Calu3 (cell line): ENCODE results near the gene ATP5MC3. TPM values are rescaled to one million over a fixed set of nuclear protein-coding genes. Genes with fewer than 3 reads are reported as not detected.

Source experiments
- BruUV-seq: library from RNA; stranded (reverse); fragments of 400-500 nt; replicated peaks from 2 replicates; lab custom pipeline; 2021; lab: Mats Ljungman, UMichigan
- CTCF ChIA-PET: fragments of 300-600 bp; sonication (Branson Sonifier 250); formaldehyde crosslinking; loops from one replicate; lab custom pipeline; 2022; ENCODE audit warnings: antibody characterized with exemption; lab: Charles Lee
- DNase-seq: peaks from one replicate; pipeline ENCODE4 v3.0.0; 2022
- H3K27ac Mint-ChIP-seq: one replicate; pipeline ENCODE4 v1.8.0; 2022; ENCODE audit warnings: mixed read lengths; ENCODE audit not compliant: unreplicated experiment
- H3K27me3 Mint-ChIP-seq: one replicate; pipeline ENCODE4 v1.8.0; 2022; ENCODE audit warnings: mixed read lengths; ENCODE audit not compliant: unreplicated experiment
- H3K36me3 Mint-ChIP-seq: one replicate; pipeline ENCODE4 v1.8.0; 2022; ENCODE audit warnings: mild to moderate bottlenecking, moderate library complexity, mixed read lengths; ENCODE audit not compliant: insufficient read depth, unreplicated experiment
- H3K4me1 Mint-ChIP-seq: one replicate; pipeline ENCODE4 v1.8.0; 2022; ENCODE audit warnings: mild to moderate bottlenecking, low read depth, mixed read lengths; ENCODE audit not compliant: unreplicated experiment
- H3K4me3 Mint-ChIP-seq: one replicate; pipeline ENCODE4 v1.8.0; 2022; ENCODE audit warnings: mild to moderate bottlenecking, low read depth, moderate library complexity, mixed read lengths; ENCODE audit not compliant: unreplicated experiment
- H3K9me3 Mint-ChIP-seq: one replicate; pipeline ENCODE4 v1.8.0; 2022; ENCODE audit warnings: low read depth, mixed read lengths; ENCODE audit not compliant: unreplicated experiment
- intact Hi-C: fragments of 100-400 bp; cut with micrococcal nuclease; formaldehyde crosslinking; loops from one replicate; pipeline ENCODE4 v1.10.0; 2022; ENCODE audit not compliant: unreplicated experiment
- total RNA-seq: library from RNA; stranded (reverse); gene quantifications from 2 replicates; pipeline ENCODE4 v1.2.3, GENCODE V29; 2022
- TF ChIP-seq, protein P1 (sequence below): fragments of 200-600 bp; IDR thresholded peaks from one replicate; pipeline ENCODE4 v1.8.0; 2022; ENCODE audit warnings: antibody characterized with exemption; ENCODE audit not compliant: unreplicated experiment

The ATP5MC3 gene
- total RNA-seq, 1 experiment from 2014 or later, result 225 TPM

DNA sequence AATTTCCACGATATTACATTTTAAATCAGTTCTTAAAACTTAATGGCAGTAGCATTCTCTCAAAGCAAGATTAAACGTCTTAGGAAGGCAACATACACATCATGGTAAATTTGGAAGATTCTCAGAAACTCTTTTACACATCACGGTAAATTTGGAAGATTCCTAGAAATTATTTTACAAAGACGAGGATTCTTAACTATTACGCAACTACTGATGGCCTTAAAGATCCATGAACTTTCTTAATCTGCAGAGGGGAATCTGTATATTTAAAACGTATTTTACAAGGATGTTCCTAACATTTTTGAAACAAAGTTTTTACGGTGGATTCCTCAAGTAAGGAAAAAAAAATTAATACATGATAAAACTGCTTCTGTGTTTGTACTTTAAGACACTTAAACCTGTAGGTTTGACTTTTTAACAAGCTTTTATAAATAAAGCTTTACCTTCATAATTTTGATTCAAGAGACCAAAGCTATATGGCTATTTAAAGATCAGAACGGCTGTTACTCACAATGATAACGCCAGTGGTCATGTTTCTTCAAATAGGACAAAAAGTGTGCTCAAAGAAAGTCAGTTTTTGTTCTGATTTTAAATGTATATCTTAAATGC is 15.2 kb downstream of the ATP5MC3 start:
- CTCF ChIA-PET, result interaction anchor here (0.7 kb wide), 2 partner anchors 72 to 82 kb away, joined by 3 to 4 read pairs; no protein-coding TSS in a partner anchor

DNA sequence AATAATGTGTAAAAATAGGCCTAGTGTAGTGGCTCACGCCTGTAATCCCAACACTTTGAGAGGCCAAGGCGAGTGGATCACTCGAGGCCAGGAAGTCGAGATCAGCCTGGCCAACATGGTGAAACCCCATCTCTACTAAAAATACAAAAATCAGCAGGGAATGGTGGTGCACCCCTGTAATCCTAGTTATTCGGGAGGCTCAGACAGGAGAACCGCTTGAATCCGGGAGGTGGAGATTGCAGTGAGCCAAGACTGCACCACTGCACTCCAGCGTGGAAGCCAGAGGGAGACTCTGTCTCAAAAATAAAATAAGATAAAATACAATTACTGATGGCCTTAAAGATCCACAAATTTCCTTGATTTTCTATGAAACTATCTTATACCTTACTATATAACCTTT is 17.3 kb downstream of the ATP5MC3 start:
- Mint-ChIP-seq H3K27ac (no peak overlapping the region), H3K4me1 (no peaks in the 10 kb centered on the region), H3K4me3 (no peak overlapping the region), H3K9me3 (no peaks in the 10 kb centered on the region), H3K36me3 (peaks cover 21% of the 10 kb centered on the region), H3K27me3 (no peaks in the 10 kb centered on the region)
- CTCF ChIA-PET, result no interaction called here
- BruUV-seq, result no TSS peak
- TF ChIP-seq, protein P1, sequence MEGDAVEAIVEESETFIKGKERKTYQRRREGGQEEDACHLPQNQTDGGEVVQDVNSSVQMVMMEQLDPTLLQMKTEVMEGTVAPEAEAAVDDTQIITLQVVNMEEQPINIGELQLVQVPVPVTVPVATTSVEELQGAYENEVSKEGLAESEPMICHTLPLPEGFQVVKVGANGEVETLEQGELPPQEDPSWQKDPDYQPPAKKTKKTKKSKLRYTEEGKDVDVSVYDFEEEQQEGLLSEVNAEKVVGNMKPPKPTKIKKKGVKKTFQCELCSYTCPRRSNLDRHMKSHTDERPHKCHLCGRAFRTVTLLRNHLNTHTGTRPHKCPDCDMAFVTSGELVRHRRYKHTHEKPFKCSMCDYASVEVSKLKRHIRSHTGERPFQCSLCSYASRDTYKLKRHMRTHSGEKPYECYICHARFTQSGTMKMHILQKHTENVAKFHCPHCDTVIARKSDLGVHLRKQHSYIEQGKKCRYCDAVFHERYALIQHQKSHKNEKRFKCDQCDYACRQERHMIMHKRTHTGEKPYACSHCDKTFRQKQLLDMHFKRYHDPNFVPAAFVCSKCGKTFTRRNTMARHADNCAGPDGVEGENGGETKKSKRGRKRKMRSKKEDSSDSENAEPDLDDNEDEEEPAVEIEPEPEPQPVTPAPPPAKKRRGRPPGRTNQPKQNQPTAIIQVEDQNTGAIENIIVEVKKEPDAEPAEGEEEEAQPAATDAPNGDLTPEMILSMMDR, result no peak
- no peak for DNase-seq
- intact Hi-C loops, result no loop called here

More for the DNA sequence above, 15.2 kb downstream of the ATP5MC3 start:
- Mint-ChIP-seq H3K36me3 (peaks cover 21% of the 10 kb centered on the region), H3K9me3 (no peaks in the 10 kb centered on the region), H3K4me1 (no peaks in the 10 kb centered on the region), H3K27me3 (no peaks in the 10 kb centered on the region), H3K4me3 (peak overlapping the region; percentile 94), H3K27ac (peak overlapping the region; percentile 93)
- intact Hi-C loops, result loop anchor here (5.0 kb wide), 1 partner anchor 54 kb away; no protein-coding TSS in a partner anchor
- no peak for DNase-seq
- BruUV-seq, result no TSS peak
- TF ChIP-seq, protein P1, result no peak

DNA sequence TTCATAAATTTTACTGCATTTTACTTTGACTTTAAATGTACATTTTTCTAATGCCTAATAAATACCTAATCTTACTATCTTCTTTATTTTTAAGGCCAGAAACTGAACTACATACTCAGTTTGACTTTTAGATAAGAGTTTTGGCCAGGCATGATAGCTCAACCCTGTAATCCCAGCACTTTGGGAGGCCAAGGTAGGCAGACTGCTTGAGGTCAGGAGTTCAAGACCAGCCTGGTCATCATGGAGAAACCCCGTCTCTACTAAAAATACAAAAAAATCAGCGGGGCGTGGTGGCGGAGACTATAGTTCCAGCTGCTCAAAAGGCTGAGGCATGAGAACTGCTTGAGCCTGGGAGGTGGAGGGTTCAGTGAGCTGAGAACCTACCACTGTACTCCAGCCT is 22.6 kb downstream of the ATP5MC3 start:
- BruUV-seq, result no TSS peak
- Mint-ChIP-seq H3K36me3 (no peaks in the 10 kb centered on the region), H3K27me3 (no peaks in the 10 kb centered on the region), H3K9me3 (no peaks in the 10 kb centered on the region), H3K27ac (no peak overlapping the region), H3K4me3 (no peak overlapping the region), H3K4me1 (peaks cover 11% of the 10 kb centered on the region)
- CTCF ChIA-PET, result no interaction called here
- no peak for DNase-seq
- TF ChIP-seq, protein P1, result no peak
- intact Hi-C loops, result no loop called here

DNA sequence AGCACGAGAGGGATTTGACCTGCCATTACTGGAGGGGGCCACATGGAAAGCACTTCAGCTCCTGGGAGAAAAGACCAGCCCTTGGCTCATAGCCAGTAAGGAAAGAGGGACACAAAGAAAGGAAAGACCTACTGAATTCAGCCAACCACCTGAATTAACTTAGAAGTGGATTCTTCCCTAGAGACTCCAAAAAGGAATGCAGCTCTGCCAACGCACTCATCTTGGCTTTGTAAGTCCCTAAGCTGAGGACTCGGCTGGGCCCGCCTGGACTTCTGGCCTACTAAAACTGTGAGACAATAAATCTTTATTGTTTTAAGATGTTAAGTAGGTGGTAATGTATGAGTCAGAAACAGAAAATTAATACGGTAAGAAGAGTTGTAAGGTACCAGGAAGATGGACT is 25.0 kb downstream of the ATP5MC3 start:
- H3K4me1 Mint-ChIP-seq, result peaks cover 22% of the 10 kb centered on the region
- no TSS peak for BruUV-seq
- no peaks in the 10 kb centered on the region for H3K27me3 Mint-ChIP-seq
- H3K4me3 Mint-ChIP-seq, result no peak overlapping the region
- intact Hi-C loops, result no loop called here
- H3K27ac Mint-ChIP-seq, result no peak overlapping the region
- CTCF ChIA-PET, result no interaction called here
- TF ChIP-seq, protein P1, result no peak
- peak; percentile 7 for DNase-seq
- no peaks in the 10 kb centered on the region for H3K36me3 Mint-ChIP-seq
- no peaks in the 10 kb centered on the region for H3K9me3 Mint-ChIP-seq
